GM23338 (cell line): ENCODE measurements around the gene VN1R5. TPM values are rescaled to one million over a fixed set of nuclear protein-coding genes. Genes with fewer than 3 reads are reported as not detected.
A peak's percentile ranks its signal among the peaks of the same experiment; 100 is the strongest.

Experiments used
- ATAC-seq: fragments of 200-7000 bp; cut with Tn5 transposase; 3 replicates; pipeline ENCODE4 v1.9.1; 2020
- DNase-seq: peaks from one replicate; pipeline ENCODE4 v3.0.0-alpha.2; 2015; ENCODE audit warnings: low spot score
- H2AFZ ChIP-seq: fragments of 200-600 bp; sonication (generic); 2 replicates; pipeline ENCODE4 v1.8.0; 2016; ENCODE audit warnings: antibody characterized with exemption, mild to moderate bottlenecking, moderate library complexity
- H3F3A ChIP-seq: fragments of 200-600 bp; sonication (generic); replicated peaks from 2 replicates; pipeline ENCODE4 v1.8.0; 2017; ENCODE audit warnings: antibody characterized with exemption, mixed run types, low read depth
- H3K27ac ChIP-seq: fragments of 200-600 bp; sonication (generic); 2 replicates; pipeline ENCODE4 v1.6.1; 2016; ENCODE audit warnings: low read depth
- H3K27me3 ChIP-seq: fragments of 200-600 bp; sonication (generic); 2 replicates; pipeline ENCODE4 v1.8.0; 2016; ENCODE audit warnings: mild to moderate bottlenecking, mixed run types, moderate library complexity; ENCODE audit not compliant: insufficient read depth
- H3K36me3 ChIP-seq: fragments of 200-600 bp; sonication (generic); 2 replicates; pipeline ENCODE4 v1.8.0; 2016; ENCODE audit warnings: mild to moderate bottlenecking; ENCODE audit not compliant: insufficient read depth
- H3K4me1 ChIP-seq: fragments of 200-600 bp; sonication (generic); 2 replicates; pipeline ENCODE4 v1.8.0; 2016; ENCODE audit warnings: mild to moderate bottlenecking, moderate library complexity; ENCODE audit not compliant: insufficient read depth
- H3K4me2 ChIP-seq: fragments of 200-600 bp; sonication (generic); 2 replicates; pipeline ENCODE4 v1.7.1; 2017; ENCODE audit warnings: mixed run types
- H3K4me3 ChIP-seq: fragments of 200-600 bp; sonication (generic); 2 replicates; pipeline ENCODE4 v1.6.1; 2016; ENCODE audit warnings: mixed run types
- H3K79me2 ChIP-seq: fragments of 200-600 bp; sonication (generic); replicated peaks from 2 replicates; pipeline ENCODE4 v1.8.0; 2017; ENCODE audit warnings: mild to moderate bottlenecking; ENCODE audit not compliant: insufficient read depth
- H3K9me2 ChIP-seq: fragments of 200-600 bp; sonication (generic); 2 replicates; pipeline ENCODE4 v1.8.0; 2017; ENCODE audit not compliant: insufficient read depth
- H4K20me1 ChIP-seq: fragments of 200-600 bp; sonication (generic); replicated peaks from 2 replicates; pipeline ENCODE4 v1.8.0; 2017; ENCODE audit warnings: mild to moderate bottlenecking; ENCODE audit not compliant: insufficient read depth
- H3K27ac Mint-ChIP-seq: 2 replicates; pipeline ENCODE4 v1.8.0; 2020; ENCODE audit warnings: inconsistent platforms, mild to moderate bottlenecking, moderate library complexity, mixed read lengths
- H3K27me3 Mint-ChIP-seq: 3 replicates; pipeline ENCODE4 v1.8.0; 2022; ENCODE audit warnings: low read depth, mild to moderate bottlenecking, moderate library complexity, mixed read lengths, inconsistent platforms; ENCODE audit not compliant: insufficient read depth, poor library complexity
- H3K36me3 Mint-ChIP-seq: 3 replicates; pipeline ENCODE4 v1.8.0; 2021; ENCODE audit warnings: low read depth, mild to moderate bottlenecking, inconsistent platforms, moderate library complexity, mixed read lengths
- H3K4me1 Mint-ChIP-seq: 3 replicates; pipeline ENCODE4 v1.8.0; 2020; ENCODE audit warnings: mild to moderate bottlenecking, inconsistent platforms, mixed read lengths
- H3K4me3 Mint-ChIP-seq: 3 replicates; pipeline ENCODE4 v1.8.0; 2021; ENCODE audit warnings: moderate library complexity, mild to moderate bottlenecking, inconsistent platforms, mixed read lengths
- H3K9me3 Mint-ChIP-seq: 3 replicates; pipeline ENCODE4 v1.8.0; 2020; ENCODE audit warnings: moderate library complexity, mild to moderate bottlenecking, inconsistent platforms, mixed read lengths
- CREB1 ChIP-seq: fragments of 250-450 bp; sonication (Bioruptor Pico); IDR thresholded peaks from 2 replicates; pipeline ENCODE4 v1.5.0; 2020; ENCODE audit warnings: low read depth, mild to moderate bottlenecking, moderate library complexity
- EZH2phosphoT487 ChIP-seq: fragments of 200-600 bp; sonication (generic); IDR thresholded peaks from one replicate; pipeline ENCODE4 v1.8.1; 2018; ENCODE audit warnings: antibody characterized with exemption; ENCODE audit not compliant: unreplicated experiment
- JUNB ChIP-seq: IDR thresholded peaks from one replicate; pipeline ENCODE4 v1.6.1; 2016; ENCODE audit warnings: antibody characterized with exemption; ENCODE audit not compliant: unreplicated experiment
- NANOG ChIP-seq: IDR thresholded peaks from 2 replicates; pipeline ENCODE4 v1.6.1; 2016; ENCODE audit warnings: antibody characterized with exemption, borderline replicate concordance
- STAT1 ChIP-seq: IDR thresholded peaks from one replicate; pipeline ENCODE4 v1.6.1; 2016; ENCODE audit warnings: antibody characterized with exemption; ENCODE audit not compliant: unreplicated experiment
- ZNF114 ChIP-seq: fragments of 250-450 bp; sonication (Bioruptor Pico); IDR thresholded peaks from 2 replicates; pipeline ENCODE4 v1.5.0; 2020; ENCODE audit warnings: mild to moderate bottlenecking, moderate library complexity
- ZNF331 ChIP-seq: fragments of 250-450 bp; sonication (Bioruptor Pico); IDR thresholded peaks from 2 replicates; pipeline ENCODE4 v1.5.0; 2020; ENCODE audit warnings: low read depth, mild to moderate bottlenecking, moderate library complexity
- polyA plus RNA-seq: library from polyadenylated mRNA; unstranded; fragments of >200 nt; fragmentation: Nextera tagmentation; extraction: Ambion mirVana; gene quantifications from 2 replicates; pipeline ENCODE4 v1.2.1, GENCODE V29; 2016
- total RNA-seq: library from RNA; depleted of rRNA; stranded (reverse); fragments of >200 nt; shearing (Covaris generic); gene quantifications from 2 replicates; pipeline ENCODE4 v1.2.3, GENCODE V29; 2014
- TF ChIP-seq, protein P1 (sequence below): IDR thresholded peaks from one replicate; pipeline ENCODE4 v1.6.1; 2018; ENCODE audit warnings: antibody characterized with exemption; ENCODE audit not compliant: unreplicated experiment
- TF ChIP-seq, protein P2 (sequence below): IDR thresholded peaks from 2 replicates; pipeline ENCODE4 v1.6.1; 2016; ENCODE audit warnings: antibody characterized with exemption
- TF ChIP-seq, protein P3 (sequence below), 2 experiments: fragments of 200-600 bp in 1 of 2; sonication (generic) in 1 of 2; conservative IDR thresholded peaks; 2 replicates each; pipeline versions ENCODE4 v1.5.1 to v1.6.1; 2016 to 2017; ENCODE audit warnings: antibody characterized with exemption in 2 of 2, low read depth in 2 of 2, mild to moderate bottlenecking in 2 of 2, moderate library complexity in 1 of 2
- TF ChIP-seq, protein P4 (sequence below): fragments of 250-450 bp; sonication (Bioruptor Pico); IDR thresholded peaks from 2 replicates; pipeline ENCODE4 v1.5.0; 2020; ENCODE audit warnings: mild to moderate bottlenecking, moderate library complexity

The VN1R5 gene
- total and polyA plus RNA-seq, 2 experiments from 2014 or later = not detected

DNA sequence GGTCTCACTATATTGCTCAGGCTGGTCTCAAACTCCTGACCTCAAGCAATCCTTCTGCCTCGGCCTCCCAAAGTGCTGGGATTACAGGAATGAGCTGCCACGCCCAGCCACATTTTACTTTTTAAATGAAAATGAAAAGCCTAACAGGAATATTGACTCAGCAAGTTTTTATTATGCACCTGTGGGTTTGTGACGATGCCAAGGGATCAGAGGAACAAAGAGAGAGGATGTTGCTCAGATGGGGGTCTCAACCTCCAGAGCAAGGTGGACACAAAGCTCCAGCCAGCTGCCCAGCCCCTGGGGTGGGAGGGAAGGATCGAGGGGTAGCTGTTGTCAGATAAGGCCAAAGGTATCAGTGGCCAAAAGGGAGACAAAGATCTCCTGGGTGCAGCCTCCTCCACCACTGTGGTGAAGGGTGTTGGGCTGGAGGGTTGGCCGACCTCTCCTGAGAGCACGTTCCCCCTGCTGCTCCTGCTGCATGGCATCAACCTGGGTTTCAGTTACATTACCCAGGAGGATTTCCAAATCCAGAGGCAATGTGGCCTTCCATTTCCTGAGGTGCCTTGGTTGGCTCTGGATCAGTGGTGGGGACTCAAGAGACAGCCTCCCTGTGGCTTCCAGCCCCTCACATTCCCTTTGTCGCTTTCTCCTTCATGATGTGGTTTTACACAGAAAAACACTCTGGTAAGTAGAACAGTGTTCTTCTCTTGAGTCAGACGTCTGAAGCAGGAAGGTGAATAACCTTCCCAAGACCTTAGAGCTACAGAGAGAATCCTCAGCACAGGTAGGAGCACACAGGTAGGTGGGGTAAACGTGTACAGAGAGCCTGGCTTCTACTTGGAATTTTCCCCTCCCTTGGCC, 41.6 kb downstream of the VN1R5 start:
- Histone ChIP-seq H4K20me1 (no peaks in the 10 kb centered on the region), H3F3A (peaks cover 7% of the 10 kb centered on the region), H3K27ac (peak overlapping the region; percentile 83), H2AFZ (no peak overlapping the region), H3K9me2 (peaks cover 14% of the 10 kb centered on the region; the same call in 1 of the 2 replicates), H3K79me2 (no peaks in the 10 kb centered on the region), H3K4me3 (no peak overlapping the region), H3K4me1 (peaks cover 66% of the 10 kb centered on the region), H3K27me3 (no peaks in the 10 kb centered on the region), H3K36me3 (peaks cover 3% of the 10 kb centered on the region), H3K4me2 (no peak overlapping the region)
- ATAC-seq (no peak), DNase-seq (no peak)
- Mint-ChIP-seq H3K36me3 (peaks cover 62% of the 10 kb centered on the region), H3K4me3 (peak overlapping the region; percentile 15; the same call in 1 of the 3 replicates), H3K27ac (peak overlapping the region; percentile 40), H3K9me3 (no peaks in the 10 kb centered on the region), H3K27me3 (peaks cover 7% of the 10 kb centered on the region), H3K4me1 (peaks cover 71% of the 10 kb centered on the region)
- TF ChIP-seq EZH2phosphoT487 = no peak
- TF ChIP-seq, protein P1, sequence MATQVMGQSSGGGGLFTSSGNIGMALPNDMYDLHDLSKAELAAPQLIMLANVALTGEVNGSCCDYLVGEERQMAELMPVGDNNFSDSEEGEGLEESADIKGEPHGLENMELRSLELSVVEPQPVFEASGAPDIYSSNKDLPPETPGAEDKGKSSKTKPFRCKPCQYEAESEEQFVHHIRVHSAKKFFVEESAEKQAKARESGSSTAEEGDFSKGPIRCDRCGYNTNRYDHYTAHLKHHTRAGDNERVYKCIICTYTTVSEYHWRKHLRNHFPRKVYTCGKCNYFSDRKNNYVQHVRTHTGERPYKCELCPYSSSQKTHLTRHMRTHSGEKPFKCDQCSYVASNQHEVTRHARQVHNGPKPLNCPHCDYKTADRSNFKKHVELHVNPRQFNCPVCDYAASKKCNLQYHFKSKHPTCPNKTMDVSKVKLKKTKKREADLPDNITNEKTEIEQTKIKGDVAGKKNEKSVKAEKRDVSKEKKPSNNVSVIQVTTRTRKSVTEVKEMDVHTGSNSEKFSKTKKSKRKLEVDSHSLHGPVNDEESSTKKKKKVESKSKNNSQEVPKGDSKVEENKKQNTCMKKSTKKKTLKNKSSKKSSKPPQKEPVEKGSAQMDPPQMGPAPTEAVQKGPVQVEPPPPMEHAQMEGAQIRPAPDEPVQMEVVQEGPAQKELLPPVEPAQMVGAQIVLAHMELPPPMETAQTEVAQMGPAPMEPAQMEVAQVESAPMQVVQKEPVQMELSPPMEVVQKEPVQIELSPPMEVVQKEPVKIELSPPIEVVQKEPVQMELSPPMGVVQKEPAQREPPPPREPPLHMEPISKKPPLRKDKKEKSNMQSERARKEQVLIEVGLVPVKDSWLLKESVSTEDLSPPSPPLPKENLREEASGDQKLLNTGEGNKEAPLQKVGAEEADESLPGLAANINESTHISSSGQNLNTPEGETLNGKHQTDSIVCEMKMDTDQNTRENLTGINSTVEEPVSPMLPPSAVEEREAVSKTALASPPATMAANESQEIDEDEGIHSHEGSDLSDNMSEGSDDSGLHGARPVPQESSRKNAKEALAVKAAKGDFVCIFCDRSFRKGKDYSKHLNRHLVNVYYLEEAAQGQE = no peak
- no peak for TF ChIP-seq STAT1
- TF ChIP-seq ZNF331 (CRISPR knock-in tag) = no peak
- TF ChIP-seq CREB1 = no peak
- TF ChIP-seq JUNB = no peak
- no peak for TF ChIP-seq ZNF114 (CRISPR knock-in tag)
- TF ChIP-seq NANOG = no peak
- TF ChIP-seq, protein P2, sequence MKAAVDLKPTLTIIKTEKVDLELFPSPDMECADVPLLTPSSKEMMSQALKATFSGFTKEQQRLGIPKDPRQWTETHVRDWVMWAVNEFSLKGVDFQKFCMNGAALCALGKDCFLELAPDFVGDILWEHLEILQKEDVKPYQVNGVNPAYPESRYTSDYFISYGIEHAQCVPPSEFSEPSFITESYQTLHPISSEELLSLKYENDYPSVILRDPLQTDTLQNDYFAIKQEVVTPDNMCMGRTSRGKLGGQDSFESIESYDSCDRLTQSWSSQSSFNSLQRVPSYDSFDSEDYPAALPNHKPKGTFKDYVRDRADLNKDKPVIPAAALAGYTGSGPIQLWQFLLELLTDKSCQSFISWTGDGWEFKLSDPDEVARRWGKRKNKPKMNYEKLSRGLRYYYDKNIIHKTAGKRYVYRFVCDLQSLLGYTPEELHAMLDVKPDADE = no peak
- TF ChIP-seq, protein P3, sequence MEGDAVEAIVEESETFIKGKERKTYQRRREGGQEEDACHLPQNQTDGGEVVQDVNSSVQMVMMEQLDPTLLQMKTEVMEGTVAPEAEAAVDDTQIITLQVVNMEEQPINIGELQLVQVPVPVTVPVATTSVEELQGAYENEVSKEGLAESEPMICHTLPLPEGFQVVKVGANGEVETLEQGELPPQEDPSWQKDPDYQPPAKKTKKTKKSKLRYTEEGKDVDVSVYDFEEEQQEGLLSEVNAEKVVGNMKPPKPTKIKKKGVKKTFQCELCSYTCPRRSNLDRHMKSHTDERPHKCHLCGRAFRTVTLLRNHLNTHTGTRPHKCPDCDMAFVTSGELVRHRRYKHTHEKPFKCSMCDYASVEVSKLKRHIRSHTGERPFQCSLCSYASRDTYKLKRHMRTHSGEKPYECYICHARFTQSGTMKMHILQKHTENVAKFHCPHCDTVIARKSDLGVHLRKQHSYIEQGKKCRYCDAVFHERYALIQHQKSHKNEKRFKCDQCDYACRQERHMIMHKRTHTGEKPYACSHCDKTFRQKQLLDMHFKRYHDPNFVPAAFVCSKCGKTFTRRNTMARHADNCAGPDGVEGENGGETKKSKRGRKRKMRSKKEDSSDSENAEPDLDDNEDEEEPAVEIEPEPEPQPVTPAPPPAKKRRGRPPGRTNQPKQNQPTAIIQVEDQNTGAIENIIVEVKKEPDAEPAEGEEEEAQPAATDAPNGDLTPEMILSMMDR (conservative IDR thresholded peaks at IDR 0.05; ENCODE audit: low read depth in 2 of 2) = no peak
- TF ChIP-seq, protein P4, sequence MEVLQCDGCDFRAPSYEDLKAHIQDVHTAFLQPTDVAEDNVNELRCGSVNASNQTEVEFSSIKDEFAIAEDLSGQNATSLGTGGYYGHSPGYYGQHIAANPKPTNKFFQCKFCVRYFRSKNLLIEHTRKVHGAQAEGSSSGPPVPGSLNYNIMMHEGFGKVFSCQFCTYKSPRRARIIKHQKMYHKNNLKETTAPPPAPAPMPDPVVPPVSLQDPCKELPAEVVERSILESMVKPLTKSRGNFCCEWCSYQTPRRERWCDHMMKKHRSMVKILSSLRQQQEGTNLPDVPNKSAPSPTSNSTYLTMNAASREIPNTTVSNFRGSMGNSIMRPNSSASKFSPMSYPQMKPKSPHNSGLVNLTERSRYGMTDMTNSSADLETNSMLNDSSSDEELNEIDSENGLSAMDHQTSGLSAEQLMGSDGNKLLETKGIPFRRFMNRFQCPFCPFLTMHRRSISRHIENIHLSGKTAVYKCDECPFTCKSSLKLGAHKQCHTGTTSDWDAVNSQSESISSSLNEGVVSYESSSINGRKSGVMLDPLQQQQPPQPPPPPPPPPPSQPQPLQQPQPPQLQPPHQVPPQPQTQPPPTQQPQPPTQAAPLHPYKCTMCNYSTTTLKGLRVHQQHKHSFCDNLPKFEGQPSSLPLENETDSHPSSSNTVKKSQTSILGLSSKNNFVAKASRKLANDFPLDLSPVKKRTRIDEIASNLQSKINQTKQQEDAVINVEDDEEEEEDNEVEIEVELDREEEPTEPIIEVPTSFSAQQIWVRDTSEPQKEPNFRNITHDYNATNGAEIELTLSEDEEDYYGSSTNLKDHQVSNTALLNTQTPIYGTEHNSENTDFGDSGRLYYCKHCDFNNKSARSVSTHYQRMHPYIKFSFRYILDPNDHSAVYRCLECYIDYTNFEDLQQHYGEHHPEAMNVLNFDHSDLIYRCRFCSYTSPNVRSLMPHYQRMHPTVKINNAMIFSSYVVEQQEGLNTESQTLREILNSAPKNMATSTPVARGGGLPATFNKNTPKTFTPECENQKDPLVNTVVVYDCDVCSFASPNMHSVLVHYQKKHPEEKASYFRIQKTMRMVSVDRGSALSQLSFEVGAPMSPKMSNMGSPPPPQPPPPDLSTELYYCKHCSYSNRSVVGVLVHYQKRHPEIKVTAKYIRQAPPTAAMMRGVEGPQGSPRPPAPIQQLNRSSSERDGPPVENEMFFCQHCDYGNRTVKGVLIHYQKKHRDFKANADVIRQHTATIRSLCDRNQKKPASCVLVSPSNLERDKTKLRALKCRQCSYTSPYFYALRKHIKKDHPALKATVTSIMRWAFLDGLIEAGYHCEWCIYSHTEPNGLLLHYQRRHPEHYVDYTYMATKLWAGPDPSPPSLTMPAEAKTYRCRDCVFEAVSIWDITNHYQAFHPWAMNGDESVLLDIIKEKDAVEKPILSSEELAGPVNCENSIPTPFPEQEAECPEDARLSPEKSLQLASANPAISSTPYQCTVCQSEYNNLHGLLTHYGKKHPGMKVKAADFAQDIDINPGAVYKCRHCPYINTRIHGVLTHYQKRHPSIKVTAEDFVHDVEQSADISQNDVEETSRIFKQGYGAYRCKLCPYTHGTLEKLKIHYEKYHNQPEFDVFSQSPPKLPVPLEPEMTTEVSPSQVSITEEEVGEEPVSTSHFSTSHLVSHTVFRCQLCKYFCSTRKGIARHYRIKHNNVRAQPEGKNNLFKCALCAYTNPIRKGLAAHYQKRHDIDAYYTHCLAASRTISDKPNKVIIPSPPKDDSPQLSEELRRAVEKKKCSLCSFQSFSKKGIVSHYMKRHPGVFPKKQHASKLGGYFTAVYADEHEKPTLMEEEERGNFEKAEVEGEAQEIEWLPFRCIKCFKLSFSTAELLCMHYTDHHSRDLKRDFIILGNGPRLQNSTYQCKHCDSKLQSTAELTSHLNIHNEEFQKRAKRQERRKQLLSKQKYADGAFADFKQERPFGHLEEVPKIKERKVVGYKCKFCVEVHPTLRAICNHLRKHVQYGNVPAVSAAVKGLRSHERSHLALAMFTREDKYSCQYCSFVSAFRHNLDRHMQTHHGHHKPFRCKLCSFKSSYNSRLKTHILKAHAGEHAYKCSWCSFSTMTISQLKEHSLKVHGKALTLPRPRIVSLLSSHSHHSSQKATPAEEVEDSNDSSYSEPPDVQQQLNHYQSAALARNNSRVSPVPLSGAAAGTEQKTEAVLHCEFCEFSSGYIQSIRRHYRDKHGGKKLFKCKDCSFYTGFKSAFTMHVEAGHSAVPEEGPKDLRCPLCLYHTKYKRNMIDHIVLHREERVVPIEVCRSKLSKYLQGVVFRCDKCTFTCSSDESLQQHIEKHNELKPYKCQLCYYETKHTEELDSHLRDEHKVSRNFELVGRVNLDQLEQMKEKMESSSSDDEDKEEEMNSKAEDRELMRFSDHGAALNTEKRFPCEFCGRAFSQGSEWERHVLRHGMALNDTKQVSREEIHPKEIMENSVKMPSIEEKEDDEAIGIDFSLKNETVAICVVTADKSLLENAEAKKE (CRISPR knock-in tag) = no peak
